Activated T-cell treated with anti-CD3 and anti-CD28 coated beads for 24 hours (primary cell): ENCODE results near the gene ALG2.

ENCODE experiments used
- DNase-seq: peaks from one replicate; pipeline ENCODE4 v3.0.0-alpha.2; 2020; ENCODE audit warnings: low read depth

The ALG2 gene, protein sequence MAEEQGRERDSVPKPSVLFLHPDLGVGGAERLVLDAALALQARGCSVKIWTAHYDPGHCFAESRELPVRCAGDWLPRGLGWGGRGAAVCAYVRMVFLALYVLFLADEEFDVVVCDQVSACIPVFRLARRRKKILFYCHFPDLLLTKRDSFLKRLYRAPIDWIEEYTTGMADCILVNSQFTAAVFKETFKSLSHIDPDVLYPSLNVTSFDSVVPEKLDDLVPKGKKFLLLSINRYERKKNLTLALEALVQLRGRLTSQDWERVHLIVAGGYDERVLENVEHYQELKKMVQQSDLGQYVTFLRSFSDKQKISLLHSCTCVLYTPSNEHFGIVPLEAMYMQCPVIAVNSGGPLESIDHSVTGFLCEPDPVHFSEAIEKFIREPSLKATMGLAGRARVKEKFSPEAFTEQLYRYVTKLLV

DNA sequence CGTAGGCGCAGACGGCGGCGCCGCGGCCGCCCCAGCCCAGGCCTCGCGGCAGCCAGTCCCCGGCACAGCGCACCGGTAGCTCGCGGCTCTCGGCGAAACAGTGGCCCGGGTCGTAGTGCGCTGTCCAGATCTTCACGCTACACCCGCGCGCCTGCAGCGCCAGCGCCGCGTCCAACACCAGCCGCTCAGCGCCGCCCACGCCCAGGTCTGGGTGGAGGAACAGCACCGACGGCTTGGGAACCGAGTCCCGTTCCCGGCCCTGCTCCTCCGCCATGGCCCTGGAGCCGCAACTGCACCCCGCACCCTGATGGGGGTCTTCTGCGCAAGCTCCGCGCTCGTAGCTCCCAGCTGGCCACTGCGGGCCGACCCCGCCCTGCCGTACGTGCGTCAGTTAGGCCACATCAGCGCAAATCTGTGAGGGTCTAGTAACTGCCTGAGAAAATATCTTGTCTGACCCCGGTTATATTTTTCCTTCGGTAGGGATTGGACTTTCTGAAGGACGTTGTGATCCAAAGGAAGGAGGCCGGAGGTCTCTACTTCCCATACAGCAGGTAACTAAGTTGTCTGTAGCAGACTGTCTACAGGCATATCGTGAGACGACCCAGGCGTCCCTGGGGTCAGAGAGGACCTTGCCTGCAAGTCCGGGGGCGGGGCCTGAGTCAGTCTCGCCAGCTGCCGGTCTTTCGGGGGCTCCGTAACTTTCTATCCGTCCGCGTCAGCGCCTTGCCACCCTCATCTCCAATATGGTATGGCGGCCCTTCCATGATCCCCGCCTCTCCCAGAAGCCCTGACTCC lies at the start of gene ALG2, which contains the start of gene SEC61B:
Gene ALG2 (minus strand): TSS at position 322 of the 795 bp plus-strand sequence. CDS start 48 bp downstream, at position 274.
Gene SEC61B (plus strand): TSS at position 662 of the 795 bp plus-strand sequence. CDS start 82 bp downstream, at position 744.
- peak; percentile 91 for DNase-seq

DNA sequence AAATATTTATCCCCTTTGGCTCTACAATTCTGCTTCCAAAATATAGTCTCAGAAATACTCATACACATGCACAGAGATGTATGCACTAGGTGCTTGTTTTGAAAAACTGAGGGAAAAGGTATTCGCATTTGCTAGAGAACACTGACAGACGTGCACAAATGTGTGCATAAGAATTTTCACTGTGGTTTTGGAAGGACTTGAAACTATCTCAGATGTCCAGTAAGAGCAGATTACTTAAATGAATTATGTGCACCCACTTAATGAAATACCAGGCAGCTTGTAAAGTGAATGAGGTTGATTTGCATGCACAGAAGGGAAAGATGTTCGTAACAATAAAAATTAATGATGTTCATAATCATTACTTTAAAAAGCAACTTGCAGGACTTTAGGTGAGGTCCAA lies 48.7 kb upstream of the ALG2 start:
- no peak for DNase-seq

DNA sequence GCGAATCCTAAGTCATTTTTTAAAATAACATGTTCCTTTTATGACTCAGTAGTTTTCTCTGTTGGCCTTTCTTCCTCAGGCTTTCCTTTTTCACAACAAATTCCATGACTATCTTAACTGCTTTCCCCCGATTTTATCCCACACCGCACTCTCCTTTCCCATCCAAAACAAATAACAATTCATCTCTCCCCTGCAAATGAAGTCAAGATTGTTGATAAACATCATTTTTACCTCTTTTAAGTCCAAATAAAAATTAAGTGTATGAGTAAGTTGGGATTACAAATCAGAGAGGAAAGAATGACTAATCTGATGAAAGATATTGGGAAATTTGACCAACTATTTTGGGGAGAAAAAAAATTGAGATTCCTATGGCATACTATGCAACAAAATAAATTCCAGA lies 47.7 kb upstream of the ALG2 start:
- DNase-seq = no peak

DNA sequence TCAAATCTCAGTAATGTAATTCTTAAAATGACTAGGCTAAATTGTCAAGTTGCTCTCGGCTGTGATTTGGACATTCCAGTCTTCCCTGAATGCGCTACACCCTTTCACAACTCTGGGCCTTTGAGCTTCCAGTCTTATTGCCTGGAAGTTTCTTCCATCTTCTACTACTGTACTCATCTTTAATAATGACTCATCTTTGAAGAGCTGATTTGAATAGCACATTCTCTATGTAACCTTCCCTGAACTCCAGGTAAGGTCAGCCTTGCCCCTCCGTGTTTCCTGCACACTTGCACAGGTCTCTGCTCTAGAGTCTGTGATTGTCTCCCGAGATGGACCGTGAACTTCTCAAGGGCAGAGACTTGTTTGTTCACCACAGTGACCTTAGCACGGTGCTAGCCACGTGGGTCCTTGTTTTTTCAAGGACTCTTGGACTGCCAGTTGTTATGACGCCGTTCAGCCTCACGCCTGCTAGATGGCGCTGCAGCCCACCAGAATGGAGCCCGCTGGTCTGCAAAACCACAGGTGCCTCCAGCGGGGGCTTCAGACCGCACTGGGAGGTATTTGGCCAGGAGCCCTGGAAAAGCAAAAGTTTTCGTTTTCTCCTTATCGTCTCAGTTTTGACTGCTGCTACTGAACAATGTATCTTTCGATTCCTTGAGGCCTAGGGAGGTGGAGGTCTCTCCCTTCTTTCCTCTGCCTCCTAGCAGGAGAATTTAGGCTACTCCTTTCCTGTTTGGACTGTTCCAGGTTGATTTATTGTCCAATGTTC lies 44.7 kb upstream of the ALG2 start:
- peak; percentile 54 for DNase-seq

DNA sequence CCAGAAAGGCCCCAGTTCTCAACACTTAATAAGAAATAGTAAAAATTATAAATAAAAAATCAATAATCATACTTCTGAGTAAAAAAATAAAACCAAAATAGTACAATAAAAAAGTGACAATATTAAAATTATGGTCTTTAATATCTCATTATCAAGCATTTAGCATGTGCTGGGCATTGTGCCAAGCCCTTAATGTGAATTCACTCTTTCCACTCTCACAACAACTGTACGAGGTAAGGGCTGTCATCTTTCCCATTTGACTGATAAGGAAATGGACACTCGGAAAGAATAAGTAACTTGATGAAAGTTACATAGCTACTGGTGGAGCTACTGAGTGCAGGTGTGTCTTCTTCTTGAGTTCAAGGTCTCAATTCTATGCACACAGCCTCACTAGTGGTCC lies 43.9 kb upstream of the ALG2 start:
- no peak for DNase-seq

DNA sequence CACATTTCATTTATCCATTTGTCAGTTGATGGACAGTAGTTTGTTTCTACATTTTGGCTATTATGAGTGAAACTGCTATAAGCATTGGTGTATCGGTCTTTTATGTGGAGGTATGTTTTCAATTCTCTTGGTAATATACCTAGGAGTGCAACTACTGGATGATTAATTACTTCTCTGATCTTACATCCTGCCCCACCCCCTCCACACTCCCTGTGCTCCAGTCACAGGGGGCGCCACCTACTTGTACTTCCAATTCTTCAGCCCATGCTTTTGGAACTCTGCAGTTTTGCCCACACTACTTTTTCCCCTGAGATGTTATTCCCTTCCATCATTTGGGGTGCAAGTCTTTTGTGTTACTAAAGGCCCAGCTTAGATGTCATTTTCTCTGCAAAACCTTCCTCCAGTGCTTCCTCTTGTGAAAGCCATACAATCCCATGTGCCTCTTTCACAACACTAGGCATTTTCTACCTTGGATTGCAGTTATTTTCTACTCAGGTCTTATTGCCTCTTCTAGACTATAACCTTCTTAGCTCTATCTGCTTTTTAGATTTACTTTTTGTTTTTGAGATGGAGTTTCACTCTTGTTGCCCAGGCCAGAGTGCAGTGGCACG lies 42.4 kb upstream of the ALG2 start:
- no peak for DNase-seq

DNA sequence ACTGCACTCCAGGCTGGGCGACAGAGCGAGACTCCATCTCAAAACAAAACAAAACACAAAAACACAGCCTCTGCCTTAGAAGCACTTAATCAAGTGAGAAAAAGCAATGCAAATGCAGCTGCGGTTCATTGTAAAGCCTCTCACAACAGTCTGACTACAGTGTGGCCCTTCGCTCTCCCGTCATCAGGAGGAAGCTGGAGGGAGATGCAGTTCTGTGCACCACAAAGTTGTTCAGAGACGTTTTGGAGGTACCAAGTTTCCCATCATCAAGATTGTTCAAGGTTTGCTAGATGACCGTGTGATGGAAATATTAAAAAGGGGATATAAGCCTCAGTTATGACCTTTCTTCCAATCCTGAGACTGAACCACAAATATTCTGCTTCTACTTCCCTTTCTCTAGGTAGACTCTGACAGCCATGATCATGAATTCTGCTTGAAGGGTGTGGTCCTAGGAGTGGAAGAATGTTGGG lies 41.2 kb upstream of the ALG2 start:
- no peak for DNase-seq

DNA sequence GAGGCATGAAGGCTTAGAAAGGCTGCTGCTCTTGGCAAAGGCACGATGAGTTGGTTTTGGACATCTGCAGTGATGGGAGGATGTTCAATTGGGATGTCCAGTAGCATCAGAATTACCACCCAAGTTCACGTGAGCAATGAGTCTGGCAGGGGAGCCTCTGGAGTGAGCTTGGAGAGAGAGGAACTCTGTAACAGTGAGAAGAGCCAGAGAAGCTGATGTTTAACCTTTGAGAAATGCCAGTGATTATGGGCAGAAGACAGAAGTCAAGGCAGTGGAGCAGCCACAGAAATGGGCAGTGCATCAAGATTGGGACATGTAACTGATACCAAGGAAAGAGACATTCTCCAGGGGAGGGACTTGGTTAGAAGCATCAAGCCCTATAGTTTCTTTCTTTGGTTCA lies 40.2 kb upstream of the ALG2 start:
- no peak for DNase-seq

DNA sequence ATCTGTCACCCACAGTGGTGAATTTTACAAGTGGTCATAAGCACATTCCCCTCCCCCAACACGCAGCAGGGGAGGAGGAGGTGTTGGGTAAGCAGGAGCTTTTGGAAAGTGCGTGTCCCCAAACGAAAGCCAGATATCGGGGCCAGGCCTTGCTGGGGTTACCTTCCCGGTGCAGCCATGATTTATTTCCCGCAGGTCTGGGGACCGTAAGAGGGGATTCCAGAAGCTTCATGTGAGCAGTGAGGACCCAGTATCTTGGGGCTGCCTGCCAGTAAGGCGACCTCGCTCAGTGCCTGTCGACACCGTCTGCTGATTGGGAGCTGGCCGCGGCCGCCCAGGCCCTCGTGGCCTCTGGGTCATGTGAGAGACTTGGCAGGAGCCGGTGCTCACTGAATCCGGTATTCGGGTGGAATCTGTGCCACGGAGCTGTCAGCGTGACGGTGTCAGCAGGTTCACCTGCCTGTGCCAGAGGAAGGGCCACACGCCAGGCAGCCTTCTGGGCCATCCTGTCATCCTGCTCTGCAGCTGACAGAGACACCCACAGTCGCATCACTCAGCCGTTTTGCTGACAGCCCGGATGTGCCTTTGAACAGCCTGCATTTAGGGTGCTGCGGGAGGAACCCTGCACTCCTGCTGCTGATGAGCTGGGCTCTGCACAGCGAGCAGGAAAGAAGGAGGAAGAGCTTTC lies 37.6 kb upstream of the ALG2 start:
- DNase-seq = no peak

DNA sequence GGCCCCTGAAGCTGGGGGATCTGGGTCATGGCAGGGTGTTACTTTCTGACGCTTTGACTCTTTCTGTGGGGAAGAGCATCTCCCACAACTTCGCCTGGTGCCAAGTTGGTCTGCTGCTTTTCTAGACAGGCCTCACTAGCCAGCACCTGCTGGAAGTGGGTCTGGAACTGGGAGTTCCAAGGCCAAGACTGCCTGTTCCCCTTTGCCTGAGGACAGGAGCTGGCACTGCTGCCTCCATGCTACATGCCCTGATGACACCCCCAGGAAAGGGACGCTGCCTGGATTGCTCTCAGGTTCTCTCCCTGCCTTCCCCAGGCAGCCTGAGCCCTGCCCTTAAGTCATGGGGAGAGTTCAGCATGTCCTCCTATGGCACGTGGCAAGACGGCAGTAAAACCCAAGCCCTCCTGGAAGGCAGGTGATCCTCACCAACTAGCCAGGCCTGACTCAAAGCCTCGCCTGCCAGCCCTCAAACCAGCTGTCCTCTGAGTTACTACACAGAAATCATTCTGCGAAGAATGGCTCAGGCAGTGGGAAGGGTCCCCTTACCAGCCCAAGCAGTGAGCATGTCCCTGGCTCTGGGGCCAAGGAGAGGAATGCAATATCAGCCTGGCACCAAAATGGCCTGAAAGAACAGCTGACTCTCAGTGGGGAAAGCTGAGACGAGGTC lies 36.1 kb upstream of the ALG2 start:
- DNase-seq = no peak

DNA sequence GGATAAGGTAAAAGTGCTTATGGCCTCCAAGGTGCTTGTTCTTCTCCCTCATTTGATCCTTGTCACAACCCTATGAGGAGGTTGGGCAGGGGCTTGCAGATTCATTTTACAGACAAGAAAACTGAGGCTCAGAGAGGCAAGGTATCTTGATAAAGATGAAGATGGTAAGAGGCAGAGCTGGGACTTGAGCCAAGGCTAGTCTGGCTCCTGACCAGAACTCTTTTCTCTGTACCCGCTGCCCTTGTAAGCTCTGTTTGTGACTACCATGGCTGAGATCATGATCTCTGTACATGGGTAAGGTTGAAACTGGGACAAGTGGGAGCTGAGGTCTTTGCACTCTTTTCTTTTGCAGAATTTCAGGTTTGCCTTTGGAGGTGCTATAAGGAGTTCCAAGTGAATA lies 33.9 kb upstream of the ALG2 start:
- DNase-seq = no peak

DNA sequence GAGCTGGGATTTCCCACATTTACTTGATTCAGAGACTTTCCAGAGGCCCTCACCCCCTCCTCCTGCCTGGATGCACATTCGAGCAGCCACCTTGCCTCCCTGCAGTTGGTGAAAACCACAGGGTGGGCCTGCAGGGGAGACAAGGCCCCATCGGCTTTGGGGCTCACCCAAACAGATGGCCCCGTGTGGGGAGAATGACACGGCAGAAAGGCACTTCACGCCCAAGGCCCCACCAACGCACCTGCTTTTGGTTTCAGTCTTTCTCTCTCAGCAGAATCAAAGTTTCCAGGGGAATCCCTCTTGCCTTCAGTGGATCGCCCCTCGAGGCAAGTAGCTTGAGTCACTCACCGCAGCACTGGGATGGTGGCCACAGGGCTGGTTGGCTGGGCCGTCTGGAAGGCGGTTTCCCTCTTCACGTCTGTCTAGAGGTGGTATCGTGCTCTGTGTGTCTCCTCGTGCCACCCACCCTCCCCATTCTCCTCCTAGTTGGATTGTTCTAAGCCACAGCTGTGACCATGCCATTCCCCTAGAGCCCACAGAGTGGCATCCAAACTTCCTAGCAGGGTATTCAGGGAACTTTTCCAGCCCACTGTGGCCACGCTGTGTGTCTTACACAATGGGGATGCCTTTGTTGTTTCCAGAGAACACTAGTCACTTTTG lies 32.2 kb upstream of the ALG2 start:
- DNase-seq = peak; percentile 82

DNA sequence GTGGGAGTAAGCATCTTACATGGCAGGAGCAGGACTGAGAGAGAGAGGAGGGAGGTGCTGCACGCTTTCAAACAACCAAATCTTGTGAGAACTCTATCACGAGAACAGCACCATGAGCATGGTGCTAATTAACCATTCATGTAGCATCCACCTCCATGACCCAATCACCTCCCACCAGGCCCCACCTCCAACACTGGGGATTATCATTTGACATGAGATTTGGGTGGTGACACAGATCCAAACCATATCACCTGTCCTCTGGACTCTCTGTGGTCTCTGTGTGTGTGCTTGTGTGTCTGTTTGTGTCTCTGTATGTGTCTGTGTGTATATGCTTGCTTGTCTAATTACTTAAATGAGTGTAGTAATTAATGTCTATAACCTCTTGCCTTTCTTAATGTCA lies 31.4 kb upstream of the ALG2 start:
- no peak for DNase-seq

DNA sequence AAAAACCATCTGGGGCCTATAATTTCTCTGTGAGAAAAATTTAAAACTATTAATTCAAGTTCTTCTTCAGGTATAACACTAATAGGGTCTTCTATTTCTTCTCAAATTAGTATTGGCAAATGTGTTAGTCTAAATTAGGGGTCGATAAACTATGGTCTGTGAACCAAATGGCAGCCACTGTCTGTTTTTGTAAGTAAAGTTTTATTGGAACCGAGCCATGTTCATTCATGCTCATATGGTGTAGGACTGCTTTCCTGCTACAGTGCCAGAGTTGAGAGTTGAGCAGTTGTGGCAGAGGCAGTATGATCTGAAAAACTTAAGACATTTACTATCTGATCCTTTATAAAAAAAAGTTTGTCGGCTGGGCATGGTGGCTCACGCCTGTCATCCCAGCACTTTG lies 29.4 kb upstream of the ALG2 start:
- DNase-seq = no peak

DNA sequence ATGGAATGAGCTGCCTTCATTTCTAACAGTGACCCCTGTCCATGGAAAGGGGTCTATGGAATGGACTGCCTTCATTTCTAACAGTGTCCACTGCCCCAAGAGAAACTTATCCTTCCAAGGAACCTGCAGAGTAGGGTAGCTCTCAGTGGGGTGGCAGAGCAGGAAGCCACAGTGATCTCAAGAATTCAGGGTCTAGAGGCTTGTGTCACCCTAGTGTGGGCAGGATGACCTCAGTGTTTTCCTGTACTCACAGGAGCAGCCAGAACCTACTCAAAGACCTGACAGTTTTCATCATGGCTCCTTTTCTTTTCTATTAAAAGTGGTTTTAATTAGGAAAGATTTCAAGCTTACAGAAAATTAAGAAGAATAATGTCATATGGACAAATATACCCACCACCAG lies 27.9 kb upstream of the ALG2 start:
- no peak for DNase-seq

DNA sequence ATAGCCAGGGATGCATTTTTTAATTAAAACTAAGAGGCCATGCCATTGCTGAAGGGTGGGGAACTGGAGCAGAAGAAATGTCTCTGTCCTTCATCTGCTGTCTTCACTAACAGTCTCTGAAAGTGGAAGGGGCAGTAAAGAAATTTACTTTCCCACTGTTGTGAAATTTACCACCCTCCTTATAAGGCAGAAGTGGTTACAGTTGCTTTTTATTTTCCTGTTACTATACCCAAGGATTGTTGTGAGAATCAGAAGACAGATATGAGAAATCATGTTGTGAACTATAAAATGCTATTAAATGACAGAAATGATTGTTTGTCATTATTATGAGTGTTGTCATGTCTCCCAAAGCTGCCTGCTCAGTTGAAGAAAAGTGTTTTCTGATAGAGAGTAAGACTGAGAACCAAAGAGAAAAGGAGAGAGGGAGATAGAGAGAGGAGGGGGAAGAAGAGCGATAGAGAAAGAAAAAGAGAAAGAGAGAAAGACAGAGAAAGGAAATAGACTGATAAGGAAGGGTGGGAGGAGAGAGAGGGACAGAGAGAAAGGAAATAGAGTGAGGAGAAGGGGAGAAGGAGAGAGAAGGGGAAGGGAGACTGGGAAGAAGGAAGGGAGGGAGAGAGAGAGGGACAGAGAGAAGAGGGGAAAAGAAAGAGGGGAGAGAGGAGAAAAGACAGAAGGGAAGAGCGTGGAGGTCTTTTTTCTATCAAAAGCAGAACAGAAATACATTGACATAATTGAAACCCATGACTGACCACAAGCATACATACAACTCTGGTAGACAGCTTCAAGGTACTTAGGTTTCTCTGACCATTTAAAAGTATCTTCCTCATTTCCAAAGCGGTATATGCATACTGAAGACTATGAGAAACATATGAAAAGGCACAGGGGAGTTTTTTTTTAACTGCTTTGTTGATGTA lies 22.9 kb upstream of the ALG2 start:
- DNase-seq = no peak

DNA sequence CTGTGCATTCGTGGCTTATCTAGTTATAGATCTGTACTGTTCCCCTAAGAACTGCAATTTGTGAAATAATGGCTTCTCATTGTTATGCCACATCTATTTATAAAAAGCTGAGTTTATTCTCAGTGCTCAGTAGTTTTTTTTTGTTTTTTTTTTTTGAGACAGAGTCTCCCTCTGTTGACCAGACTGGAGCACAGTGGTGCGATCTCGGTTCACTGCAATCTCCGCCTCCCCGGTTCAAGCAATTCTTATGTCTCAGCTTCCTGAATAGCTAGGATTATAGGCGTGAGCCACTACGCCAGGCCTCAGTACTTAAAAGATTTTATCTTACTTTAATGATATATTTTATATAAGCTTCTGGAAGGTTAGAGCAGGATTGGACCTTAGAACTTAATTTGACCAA lies 19.4 kb upstream of the ALG2 start:
- DNase-seq = no peak

DNA sequence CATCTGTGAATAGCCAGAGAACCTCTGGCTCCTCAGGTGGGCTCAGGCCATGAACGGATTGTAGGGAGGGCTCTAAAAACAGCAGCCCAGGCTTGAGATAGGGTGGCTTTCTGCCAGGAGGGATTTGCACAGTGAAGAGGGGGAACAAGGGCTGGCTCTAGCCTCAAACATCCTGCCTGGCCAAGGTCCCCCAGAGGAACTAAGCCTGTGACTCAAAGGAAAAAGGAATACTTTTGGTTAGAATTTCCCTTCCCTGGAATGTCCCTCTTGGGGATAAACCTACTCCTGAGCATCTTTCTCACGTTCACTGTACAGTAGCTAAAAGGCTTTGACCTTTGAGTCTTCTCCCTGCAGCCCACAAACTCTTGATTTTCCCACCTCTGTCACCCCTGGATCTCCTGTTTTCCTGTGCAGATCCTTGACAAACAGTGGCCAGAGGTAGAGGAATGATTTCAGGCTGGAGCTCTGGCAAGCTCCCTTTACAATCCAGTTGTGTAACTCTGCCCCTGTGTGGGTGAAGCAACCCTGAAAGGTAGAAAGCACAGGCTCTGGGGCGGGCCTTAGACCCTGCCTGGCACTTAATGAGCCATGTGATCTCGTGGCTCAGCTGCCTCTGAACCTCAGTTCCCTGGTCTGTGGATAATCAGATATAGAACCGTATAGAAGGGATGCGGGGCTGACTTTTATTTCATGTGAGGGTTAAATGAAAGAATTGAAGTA lies 17.8 kb upstream of the ALG2 start:
- DNase-seq = no peak
